ENCODE measurements around the gene ODF2L.

DNA sequence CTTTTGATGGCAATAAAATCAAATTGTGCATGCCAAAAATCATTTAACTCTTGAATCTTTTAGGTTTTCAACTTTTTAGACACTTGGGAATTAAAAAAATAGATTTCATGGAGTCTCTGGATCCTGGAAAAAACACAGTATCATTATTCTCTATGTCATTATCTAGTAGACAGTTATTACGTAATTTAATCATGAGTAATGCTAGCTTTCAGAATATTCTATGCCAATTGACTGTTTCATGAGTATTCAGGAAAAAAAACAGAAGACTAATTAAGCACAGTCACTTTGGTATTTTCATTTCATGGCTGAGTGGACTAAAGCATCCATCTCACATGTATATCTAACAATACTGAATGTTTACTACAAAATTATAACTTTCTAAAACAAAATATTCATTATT lies 44.0 kb downstream of the ODF2L start:
- TF ChIP-seq POLR2A (IDR thresholded peaks at IDR 0.05) (no peak), CTCF (IDR thresholded peaks at IDR 0.05 in 4 of 5, conservative IDR thresholded peaks at IDR 0.05 in 1 of 5) (no peak)
